Gastroesophageal sphincter (tissue), 3 donors: ENCODE results near the gene CHMP1B.

Source experiments
- CTCF ChIP-seq, 4 experiments: fragments of 200-600 bp in 2 of 4; fragments of 450-650 bp in 2 of 4; sonication (generic) in 1 of 4; IDR thresholded peaks; one replicate each; pipeline ENCODE4 v1.5.1; 2017 to 2019; ENCODE audit warnings: antibody characterized with exemption in 4 of 4, mild to moderate bottlenecking in 2 of 4, moderate library complexity in 2 of 4
- POLR2A ChIP-seq, 2 donors: fragments of 450-650 bp; IDR thresholded peaks; one replicate each; pipeline ENCODE4 v1.6.1; 2017; ENCODE audit warnings: antibody characterized with exemption in 2 of 2, mild to moderate bottlenecking in 2 of 2, moderate library complexity in 1 of 2

GRCh38 chr18:11850821-11851145, 430 bp upstream of the CHMP1B start:
- TF ChIP-seq POLR2A (IDR thresholded peaks at IDR 0.05) (no peak), CTCF (IDR thresholded peaks at IDR 0.05) (no peak)
